Dedifferentiated amniotic fluid mesenchymal stem cell (primary cell): ENCODE data around the gene SYNPO.
A peak's percentile ranks its signal among the peaks of the same experiment; 100 is the strongest.

Source experiments
- DNase-seq: peaks from one replicate; pipeline ENCODE4 v3.0.0-alpha.2; 2016; ENCODE audit errors: extremely low spot score

The SYNPO gene

DNA sequence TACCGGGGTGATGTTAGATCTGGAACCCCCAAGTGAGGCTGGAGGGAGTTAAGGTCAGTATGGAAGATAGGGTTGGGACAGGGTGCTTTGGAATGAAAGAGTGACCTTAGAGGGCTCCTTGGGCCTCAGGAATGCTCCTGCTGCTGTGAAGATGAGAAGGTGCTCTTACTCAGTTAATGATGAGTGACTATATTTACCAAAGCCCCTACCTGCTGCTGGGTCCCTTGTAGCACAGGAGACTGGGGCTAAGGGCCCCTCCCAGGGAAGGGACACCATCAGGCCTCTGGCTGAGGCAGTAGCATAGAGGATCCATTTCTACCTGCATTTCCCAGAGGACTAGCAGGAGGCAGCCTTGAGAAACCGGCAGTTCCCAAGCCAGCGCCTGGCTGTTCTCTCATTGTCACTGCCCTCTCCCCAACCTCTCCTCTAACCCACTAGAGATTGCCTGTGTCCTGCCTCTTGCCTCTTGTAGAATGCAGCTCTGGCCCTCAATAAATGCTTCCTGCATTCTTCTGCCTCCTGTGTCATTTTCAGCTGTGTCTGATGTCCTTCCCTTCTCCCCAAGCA is 18.3 kb downstream of the SYNPO start:
- DNase-seq, result no peak

GRCh38 chr5:150659360-150660107 is 19.1 kb downstream of the SYNPO start:
- no peak for DNase-seq

- DNase-seq, result no peak
Observed at GRCh38 chr5:150660108-150660831, 19.8 kb downstream of the SYNPO start.

DNA sequence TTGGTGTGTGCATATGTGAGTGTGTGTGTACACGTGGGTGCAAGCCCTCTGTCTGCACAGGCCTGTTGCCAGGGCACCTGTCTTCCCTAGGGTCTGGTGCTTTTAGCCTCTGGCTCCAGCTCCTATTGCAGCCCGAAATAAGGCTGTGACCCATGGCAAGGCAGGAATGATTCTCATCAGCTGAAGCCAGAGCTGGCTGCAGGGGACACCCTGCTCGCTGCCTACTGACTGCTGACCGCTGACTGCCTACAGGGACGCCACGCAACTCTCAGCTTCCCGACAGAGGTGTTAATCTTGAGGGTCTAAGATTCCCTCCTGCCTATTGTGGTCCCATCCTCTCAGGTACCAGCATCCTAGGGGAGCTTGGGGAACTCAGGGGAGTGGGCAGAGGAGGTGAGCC is 20.6 kb downstream of the SYNPO start, which contains the start of gene MYOZ3:
TSS of gene MYOZ3 (plus strand) at position 166 of the 400 bp plus-strand sequence. CDS start 1,691 bp downstream, outside the sequence.
- DNase-seq, result no peak

- DNase-seq, result no peak
Observed at GRCh38 chr5:150661821-150662596, 21.5 kb downstream of the SYNPO start.

GRCh38 chr5:150662731-150663516 is 22.5 kb downstream of the SYNPO start:
- no peak for DNase-seq

- DNase-seq, result no peak
Observed at GRCh38 chr5:150663936-150664335, 23.5 kb downstream of the SYNPO start.

DNA sequence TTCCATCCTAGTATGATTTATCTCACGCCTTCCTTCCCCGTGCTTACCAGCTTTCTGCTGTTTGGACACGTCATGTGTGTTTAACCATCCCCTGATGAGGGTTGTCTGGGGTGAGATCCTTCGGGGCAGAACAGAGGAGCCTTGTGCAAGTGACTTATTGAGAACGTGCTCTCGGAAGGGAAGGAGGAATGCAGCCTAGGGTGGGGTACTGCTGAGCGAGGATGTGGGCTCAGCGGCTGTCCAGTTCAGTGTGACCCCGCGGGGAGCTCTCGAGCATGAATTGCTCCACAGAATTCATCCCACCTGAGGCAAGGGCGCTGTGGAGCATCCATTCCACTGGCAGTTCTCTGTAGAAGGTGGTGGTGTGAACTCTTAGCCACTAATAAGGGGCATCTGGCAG is 24.6 kb downstream of the SYNPO start:
- DNase-seq, result no peak

DNA sequence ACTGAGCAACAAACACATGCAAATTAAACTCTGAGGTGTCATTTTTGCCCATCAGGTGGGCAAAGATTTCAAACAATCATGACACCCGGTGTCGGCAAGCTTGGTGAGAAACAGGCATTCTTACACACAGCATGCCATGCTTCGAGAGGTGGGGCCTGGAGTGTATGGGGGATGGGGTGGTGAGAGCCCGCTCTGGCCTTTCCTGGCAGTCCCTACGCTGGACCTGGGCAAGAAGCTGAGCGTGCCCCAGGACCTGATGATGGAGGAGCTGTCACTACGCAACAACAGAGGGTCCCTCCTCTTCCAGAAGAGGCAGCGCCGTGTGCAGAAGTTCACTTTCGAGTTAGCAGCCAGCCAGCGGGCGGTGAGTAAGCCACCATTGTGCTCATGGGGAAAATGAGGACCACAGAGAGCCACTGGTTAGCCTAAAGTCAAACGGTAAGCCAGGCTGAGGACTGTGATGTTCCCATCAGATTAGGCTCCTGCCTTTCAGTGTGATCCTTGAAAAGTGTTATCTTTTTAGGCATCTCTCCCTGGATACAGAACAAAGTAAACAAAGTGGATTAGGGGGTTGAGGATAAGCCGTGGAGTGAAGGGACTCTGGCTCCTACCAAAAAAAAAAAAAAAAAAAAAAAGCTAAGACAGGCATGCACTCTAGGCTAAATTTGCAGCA is 30.0 kb downstream of the SYNPO start:
- no peak for DNase-seq

DNA sequence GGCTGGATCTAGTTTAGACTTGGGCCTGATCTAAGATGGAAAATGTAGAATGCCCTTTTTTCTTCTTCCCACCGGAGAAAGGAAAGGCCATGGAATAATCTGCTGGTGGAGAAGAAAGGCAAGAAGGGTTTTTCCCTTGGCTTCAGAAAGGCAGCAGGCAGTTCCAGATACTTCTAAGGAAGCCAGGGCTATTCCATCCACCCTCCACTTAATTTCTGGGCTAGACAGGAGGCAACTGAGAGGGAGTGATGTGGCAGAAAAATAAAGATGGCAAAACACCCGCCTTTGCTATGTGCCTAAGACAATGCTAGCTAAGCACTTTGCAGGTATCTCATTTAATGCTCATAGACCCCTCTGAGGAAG is 30.5 kb downstream of the SYNPO start:
- no peak for DNase-seq

GRCh38 chr5:150671509-150672236 is 31.2 kb downstream of the SYNPO start:
- no peak for DNase-seq

DNA sequence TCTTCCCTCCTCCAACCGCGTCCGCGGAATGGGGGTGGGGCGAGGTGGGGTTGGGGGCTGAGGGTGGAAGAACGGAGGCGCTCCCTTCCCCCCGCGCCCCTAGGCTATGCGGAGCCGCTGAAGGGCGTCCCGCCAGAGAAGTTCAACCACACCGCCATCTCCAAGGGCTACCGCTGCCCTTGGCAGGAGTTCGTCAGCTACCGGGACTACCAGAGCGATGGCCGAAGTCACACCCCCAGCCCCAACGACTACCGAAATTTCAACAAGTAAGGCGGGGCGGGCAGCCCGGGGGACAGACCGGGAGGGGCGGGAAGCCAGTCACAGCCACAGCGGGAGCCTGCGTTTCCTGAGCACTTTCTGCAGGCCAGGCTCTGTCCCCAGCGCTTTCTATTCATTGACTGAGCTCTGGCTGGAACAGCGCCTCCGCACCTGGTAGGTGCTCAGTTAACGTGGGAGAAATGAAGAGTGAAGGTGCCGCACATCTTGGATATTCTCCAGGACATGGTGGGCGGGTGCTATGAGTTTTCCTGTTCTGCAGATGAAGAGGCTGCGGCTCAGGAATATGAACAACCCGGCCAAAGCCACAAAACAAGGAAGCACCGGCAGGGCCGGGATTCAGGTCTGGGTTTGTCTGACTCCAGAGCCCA is 31.9 kb downstream of the SYNPO start:
- DNase-seq, result no peak

DNA sequence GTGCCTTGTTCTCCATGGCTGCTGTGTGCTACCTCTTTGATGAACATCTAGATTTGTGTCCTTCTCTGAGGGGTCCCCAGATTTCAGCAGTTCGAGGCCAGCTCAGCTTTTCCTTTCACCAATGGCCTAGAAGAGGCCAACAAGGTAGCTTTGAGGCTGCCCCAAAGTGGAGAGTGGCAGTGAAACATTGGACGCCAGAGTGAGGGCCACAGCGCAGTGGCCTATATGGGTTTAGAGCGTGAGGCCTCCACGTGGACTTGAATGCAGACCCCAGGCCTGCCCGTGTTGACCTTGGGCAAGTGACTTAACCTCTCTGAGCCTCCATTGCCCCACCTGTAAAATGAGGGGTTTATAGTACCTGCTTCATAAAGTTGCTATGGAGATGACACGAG is 32.4 kb downstream of the SYNPO start:
- no peak for DNase-seq

DNA sequence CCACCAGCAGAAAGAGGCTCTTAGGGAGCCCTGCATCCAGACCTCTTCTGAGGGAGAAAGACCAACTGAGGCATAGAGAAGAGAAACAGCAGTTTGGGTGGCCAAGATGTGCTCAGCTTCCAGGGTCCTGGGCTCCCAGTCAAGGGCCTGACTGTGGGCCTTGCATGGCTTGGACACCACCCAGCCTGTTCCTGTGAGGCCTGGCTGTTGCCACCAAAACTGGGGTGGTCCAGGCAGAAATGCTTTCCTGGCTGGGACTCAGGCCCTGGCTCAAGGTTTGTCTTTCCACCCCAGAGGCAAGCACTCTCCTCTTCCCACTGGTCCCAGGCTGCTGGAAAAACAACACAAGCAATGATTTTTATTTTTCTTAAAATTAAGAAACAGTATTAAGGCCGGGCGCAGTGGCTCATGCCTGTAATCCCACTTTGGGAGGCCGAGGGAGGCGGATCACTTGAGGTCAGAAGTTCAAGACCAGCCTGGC is 33.9 kb downstream of the SYNPO start:
- no peak for DNase-seq

GRCh38 chr5:150675069-150675468 is 34.6 kb downstream of the SYNPO start:
- DNase-seq, result no peak

DNA sequence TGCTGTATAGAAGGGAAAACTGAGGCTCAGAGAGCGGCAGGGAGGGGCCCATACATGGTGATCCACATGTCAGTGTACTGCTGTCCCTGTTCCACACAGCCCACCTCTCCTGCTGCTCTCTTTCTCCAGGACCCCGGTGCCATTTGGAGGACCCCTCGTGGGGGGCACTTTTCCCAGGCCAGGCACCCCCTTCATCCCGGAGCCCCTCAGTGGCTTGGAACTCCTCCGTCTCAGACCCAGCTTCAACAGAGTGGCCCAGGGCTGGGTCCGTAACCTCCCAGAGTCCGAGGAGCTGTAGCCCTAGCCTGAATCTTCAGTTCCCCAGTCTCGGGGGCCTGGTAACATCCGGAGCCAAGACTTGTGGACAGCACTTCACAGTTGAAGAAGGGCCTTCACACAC is 36.1 kb downstream of the SYNPO start:
- no peak for DNase-seq

DNA sequence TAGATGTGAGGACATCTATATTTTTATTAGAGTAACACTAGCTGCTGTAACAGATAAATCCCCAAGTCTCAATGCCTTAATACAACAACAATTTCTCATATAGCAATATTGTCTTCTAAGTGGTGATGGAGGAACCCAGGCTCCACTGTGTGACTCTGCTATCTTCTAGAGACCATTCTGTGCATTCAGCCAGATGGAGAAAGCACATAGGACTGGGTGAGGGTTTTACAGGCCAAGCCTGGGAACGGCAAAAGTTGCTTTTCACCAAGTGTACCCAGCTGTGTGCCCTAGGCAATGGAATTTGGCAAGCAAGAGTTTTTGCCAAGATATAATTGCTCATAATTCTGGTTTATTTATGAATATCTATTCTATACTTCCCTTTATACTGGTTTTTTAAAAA is 48.7 kb downstream of the SYNPO start:
- DNase-seq, result no peak

GRCh38 chr5:150690760-150691159 is 50.3 kb downstream of the SYNPO start:
- DNase-seq, result no peak

DNA sequence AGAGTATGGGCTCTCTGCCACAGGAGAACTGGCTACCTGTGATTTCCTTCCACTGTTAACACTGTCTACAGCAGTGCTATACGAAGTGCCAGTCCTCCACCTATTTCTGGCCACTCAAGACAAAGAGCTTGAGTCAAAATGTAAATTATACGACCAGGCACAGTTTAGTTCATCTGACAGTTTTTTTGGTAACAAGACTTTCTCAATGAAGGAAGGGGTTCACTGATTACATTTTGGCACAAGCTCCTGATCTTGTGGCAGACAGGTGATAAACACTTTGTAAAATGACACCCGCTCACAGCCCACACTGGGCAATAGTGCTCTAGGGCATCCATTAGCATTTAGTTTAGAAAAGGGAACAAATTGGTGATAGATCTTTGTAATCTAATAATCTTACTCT is 51.8 kb downstream of the SYNPO start:
- DNase-seq, result no peak

DNA sequence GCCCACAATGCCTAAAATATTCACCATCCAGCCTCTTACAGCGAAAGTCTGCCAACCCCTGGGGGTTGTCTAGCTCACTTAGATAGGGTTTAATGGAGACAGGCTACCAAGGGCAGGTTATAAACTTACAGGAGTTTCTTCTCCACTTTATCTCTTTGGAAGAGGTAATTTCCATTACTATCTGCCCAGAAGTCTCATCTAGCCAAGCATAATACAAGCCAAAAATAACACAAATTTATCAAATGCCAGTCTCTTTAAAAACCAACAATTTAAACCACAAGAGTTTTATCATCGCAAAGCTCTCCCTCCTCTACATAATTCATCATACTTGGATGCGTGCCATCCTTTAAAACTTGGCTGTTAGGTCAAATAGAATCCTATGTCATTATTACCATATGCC is 54.2 kb downstream of the SYNPO start:
- DNase-seq, result peak; percentile 28
